Measurements from ENCODE around the gene NFKBIB.
"Not testable (repeated sequence)": the region's sequence is repeated elsewhere in the genome, so short reads cannot be mapped to it uniquely, and the experiment has no call there.

Gene NFKBIB

DNA sequence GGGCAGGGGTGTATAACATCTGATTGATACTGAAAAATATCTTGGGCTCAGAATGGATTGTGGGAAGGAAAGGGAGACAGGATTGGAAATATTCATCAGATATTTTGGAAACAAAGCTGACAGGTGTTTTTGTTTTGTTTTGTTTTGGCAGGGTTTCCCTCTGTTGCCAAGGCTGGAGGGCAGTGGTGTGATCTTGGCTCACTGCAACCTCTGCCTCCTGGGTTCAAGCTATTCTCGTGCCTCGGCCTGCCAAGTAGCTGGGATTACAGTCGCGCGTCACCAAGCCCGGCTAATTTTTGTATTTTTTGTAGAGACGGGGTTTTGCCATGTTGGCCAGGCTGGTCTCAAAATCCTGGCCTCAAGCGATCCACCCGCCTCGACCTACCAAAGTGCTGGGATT is 26.4 kb upstream of the NFKBIB start:
- H3K4me3 ChIP-seq (ENCODE audit: low read depth, low read length): not testable (repeated sequence)

DNA sequence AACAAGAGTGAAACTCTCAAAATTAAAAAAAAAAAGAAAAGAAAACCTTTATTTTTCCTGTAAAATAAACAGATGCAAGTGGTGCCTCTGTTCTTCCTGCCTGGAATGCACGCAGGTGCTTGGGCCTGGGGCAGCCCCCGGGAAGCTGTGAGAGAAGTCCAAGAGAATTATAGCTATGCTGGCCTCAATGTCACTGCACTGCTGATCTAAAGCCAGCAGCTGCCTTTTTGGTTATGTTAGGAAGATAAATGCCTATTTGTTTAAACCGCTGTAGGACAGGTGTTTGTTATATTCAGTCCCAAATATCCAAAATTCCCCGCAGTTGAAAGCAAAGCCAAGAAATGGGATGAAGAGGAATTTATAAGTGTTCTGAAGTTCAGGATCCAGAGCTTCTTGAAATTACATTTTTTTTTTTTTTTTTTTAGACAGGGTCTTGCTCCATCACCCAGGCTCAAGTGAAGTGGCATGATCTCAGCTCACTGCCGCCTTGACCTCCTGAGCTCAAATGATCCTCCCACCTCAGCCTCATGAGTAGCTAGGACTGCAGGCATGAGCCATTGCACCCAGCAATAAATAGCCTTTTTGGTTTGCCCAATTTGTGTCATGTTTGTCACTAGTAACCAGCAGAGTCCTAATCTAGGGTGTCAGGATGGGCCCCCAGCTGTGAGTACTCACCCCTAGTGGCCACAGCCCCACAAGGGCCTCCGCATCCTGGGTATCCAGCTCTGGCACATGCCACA is 23.9 kb upstream of the NFKBIB start:
- H3K4me3 ChIP-seq (ENCODE audit: low read depth, low read length): no peak overlapping the region

DNA sequence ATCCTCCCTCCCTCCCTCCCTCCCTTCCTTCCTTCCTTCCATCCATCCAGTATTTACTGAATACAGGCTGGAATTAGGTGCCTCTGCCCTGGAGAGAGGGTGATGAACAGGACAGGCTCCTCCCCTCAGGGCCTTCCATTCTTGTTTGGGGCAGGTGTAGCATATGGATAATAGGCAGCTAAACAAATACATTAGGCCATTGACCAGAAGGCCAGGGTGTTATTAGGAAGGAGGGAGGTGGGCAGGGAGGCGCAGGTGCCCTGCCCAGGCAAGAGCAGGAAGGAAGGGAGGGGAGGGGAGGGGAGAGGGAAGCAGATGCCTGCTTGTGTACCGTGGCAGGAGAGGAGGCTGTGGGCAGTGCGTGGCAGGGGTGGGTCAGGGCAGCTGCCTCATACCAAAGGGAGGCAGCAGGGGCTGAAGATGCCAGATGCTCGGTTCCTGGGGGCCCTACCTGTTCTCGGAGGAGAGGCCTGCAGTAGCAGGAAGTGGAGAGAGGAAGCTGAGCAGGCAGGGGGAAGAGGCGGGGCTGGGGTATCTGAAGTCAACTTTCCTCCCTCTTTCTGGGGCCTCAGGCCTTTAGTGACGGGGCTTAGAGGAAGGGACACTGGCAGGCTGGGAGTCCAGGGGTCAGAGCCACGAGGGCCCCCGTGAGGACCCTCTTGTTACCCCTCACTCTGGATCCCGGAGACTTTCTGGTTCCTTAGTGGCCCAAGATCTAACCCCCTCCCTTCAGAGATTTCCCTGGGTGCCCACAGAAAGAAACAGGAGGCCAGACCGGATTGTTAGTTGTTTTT is 21.8 kb upstream of the NFKBIB start, which contains the start of gene RINL:
Gene RINL, minus strand, starts transcription at position 495 of the 794 bp plus-strand sequence. CDS start 1,533 bp downstream, outside the sequence.
- H3K4me3 ChIP-seq (ENCODE audit: low read depth, low read length): no peak within 1 kb of the TSS

DNA sequence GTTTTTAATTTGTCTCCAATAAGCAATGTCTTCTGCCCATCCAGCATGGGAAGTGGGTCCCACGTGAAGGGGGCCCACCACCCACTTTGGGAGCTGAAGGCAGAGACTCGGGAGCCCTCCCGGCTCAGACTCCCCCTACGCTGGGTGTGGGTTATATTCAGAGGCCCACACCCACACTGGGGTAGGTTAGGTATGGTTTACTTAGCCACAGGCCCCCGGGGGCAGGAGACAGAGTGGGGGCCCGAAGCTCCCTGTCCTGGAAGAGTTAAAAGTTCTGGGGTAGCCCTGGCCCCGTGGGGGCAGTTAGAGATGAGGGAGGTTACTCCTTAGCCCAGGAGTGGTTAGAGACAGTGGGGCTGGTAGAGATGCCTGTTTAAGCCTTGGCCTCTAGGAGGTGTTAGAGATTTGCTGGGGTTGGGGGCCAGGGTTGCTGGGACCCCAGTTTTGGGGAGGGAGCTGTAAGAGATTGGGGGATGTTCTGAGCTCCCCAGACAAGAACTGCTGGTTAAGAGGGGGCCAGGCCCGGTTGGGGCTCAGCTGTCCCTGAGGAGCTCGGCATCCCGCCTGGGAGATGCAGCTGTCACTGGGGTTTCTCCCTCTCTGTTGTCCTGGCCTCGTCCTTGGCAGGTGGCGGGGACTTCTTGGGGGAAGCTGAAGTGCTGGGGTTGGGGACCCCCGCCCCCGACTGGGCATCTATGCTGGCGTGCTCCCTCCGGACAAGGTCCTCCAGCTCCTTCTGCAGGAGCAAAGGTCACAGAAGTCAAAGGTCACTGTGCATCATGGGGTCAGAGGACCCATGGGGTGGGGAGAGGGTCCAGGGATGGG is 21.0 kb upstream of the NFKBIB start:
- no peak overlapping the region for H3K4me3 ChIP-seq (ENCODE audit: low read depth, low read length)

DNA sequence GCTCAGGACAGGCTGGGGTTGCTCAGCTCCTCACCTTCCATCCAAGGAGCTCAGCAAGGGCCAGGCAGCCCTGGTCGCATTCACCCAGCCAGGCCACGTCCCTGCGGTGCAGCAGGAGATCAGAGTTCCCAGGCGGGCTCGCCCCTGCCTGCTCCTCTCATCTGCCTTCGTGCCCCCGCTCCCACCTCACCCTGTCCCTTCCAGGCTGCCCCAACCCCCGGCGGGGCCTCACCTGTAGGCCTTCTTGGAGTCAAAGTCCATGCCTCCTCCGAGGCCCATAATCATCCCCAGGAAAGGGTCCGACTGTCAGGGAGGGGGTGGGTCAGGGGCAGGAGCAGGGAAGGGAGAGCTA is 20.4 kb upstream of the NFKBIB start:
- H3K4me3 ChIP-seq (ENCODE audit: low read depth, low read length): no peak overlapping the region

DNA sequence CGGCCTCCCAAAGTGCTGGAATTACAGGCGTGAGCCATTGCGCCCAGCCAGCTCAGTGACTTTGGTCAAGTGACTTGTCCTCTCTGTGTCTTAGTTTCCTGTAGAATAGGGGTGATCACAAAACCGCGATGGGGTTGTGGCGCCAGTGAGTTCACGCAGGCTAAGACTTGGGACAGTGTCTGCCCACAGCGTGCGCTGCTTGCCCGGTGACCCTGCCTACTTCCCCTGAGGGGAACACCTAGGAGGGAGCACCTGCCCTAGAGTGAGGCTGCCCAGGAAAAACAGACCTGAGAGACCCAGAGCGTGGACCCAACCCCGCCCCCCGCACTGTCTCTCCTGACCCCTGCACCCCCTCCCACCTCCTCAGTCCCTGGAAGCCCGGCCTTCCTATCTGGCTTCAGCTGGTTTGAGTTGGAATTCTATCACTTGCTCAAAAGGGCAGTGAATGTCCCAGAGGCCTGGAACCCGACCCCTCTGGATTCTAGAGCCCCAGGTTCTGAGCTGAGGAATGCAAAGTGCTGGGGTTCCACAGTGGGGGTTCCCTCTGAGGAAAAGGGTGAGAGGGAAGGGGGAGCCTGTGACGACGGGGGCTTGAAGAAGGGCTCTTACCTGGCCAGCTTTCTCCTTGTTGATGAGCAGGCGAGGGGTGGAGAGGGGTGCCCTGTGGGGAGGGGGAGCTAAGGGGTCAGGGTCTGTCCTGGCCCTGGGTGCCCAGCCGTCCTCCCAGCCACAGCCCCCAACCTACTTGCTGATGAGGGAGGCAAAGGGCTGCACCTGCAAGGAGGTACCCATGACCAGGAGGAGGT is 19.5 kb upstream of the NFKBIB start:
- H3K4me3 ChIP-seq (ENCODE audit: low read depth, low read length): no peak overlapping the region

DNA sequence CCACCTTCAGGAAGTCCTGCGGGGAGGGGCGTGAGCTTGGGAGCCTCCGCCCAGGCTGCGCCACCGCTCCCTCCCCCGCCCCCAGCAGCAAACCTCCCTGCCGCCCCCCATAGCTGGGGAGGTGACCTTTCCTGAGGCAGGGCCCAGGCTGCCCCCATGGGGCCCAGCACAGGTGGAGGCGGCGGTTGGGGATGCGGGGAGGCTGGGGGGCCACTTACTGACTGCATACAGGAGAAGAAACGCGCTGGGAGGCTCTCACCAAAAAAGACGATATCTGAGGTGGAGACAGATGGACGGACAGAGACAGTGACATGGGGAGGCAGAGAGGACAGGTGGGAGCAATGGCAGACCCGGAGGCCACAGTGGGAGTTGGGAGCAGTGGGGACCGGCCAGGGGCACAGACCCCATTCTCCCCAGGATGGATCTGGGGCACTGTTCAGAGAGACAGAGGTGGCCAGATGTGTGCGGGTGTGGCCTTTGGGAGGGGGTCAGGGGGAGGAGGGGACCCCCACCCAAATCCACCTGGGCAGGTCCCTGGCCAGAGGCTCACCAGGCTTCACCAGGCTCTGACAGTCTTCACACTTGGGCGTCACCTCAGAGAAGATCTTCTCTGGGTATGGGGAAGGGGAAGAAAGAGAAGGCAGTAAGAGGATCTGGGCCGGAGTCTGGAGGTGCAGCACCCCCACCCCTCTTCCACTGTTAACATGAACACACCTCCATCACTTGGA is 18.7 kb upstream of the NFKBIB start:
- H3K4me3 ChIP-seq (ENCODE audit: low read depth, low read length): no peak overlapping the region

DNA sequence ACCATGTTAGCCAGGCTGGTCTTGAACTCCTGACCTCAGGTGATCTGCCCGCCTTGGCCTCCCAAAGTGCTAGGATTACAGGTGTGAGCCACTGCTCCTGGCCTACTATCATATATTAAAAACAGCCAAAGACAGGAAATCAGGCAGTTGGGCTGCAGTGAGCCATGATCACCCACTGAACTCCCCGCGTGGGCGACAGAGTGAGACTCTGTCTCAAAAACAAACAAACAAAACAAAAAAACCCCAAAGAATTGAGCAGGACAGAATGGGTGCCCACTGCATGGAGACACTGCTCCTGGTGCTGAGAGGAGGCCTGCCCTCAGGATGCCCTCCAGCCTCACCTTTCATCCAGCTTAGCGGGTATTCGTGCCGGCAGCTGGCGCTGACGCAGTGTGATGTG is 16.5 kb upstream of the NFKBIB start:
- no peak overlapping the region for H3K4me3 ChIP-seq (ENCODE audit: low read depth, low read length)

DNA sequence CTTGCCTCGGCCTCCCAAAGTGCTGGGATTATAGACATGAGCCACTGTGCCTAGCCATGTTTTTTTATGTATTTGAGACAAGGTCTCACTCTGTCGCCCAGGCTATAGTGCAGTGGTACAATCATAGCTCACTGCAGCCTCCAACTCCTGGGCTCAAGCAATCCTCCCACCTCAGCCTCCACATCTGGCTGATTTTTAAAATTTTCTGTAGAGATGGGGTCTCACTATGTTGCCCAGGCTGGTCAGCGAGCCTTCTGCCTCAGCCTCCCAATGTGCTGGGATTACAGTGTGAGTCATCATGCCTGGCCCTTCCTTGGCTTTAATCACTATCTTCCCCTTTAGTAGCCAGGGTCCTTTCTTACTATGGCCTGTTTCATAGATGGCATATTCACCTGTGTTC is 15.1 kb upstream of the NFKBIB start:
- not testable (repeated sequence) for H3K4me3 ChIP-seq (ENCODE audit: low read depth, low read length)

DNA sequence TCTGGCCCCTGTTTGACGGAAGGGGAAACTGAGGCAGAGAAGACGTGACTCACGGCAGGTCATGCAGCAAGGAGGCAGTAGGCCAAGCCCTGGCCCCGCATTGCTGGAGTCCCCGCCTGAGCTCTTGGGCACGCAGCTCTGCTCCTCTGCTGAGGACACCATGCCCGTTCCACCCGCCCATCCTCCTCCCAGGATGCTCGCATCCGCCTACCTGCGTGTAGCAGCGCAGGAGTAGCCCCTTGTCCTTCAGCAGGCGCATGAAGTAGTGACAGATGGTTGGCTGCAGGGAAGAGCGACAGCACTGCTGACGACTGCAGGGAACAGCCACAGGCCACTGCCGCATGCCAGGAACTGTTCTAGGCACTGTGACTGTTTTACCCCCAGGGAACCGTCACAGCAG is 10.9 kb upstream of the NFKBIB start:
- no peak overlapping the region for H3K4me3 ChIP-seq (ENCODE audit: low read depth, low read length)

DNA sequence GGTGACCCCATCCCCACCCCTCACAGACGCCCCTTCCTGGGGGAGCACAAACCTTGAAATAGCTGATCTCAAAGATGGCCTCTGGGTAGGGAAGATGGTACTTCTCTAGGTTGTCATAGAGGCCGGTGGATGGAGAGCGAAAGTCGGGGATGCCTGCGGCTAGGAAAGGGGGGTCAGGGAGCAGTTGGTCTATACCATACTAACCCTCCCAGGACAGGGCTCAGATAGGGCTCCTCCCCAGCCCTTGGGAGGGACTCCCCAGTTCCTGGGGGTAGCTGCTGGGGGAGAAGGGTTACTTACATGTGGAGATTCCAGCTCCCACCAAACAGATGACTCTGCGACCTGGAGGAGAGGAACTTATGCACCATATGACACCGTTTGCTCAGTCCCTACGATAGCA is 10.0 kb upstream of the NFKBIB start:
- no peak overlapping the region for H3K4me3 ChIP-seq (ENCODE audit: low read depth, low read length)

DNA sequence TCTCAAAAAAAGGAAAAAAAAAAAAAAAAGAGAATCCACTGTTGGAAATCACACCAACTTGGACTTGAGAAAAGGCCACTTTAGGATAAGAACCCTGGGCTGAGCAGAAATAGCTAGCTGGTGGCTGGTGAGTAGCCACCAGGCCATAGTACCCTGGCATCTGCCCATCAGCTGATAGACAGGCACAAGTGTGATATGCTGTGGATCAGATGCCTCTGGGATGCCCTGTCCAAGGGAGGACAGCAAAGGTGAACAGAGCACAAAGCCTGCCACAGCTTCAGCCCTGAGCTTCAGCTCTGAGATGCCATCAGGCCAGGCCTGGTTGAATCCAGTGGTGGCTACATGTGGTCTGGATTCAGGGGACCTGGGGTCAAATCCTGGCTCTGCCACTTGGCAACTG is 9.1 kb upstream of the NFKBIB start:
- H3K4me3 ChIP-seq (ENCODE audit: low read depth, low read length): no peak overlapping the region

DNA sequence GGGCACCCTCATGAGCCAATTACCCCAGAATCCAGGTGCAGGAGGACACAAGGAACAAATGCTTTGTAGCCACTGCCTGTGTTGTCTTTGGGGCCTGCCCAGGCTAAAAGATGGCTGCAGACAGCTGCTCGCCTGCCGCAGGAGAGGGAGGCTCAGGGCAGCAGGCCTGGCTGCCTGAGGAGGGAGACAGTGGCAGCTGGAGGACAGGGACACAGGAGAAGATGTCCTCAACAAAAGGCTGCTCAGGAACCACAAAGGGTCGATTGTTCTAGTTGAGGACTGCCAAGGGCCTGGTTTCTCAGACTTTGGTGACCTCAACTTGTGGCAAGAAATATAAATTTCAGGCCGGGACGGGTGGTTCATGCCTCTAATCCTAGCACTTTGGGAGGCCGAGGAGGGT is 8.0 kb upstream of the NFKBIB start:
- H3K4me3 ChIP-seq (ENCODE audit: low read depth, low read length): no peak overlapping the region

DNA sequence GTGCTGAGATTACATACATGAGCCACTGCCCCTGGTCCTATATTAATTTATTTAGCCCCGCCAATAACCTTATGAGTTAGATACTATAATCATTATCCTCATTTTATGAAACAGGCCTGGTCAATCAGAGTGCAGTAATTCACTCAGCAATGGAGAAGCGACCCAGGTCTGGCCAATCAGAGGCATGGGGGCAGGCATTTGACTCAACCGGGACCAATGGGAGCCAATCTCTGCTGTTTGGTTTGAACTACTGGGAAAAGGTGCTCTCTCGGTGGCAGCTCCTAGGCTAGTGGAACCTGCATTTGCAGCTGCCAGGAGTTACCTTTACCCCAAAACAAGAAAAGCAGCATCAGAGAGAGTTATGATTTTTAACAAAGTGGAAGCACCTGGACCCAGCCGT is 6.9 kb upstream of the NFKBIB start:
- H3K4me3 ChIP-seq (ENCODE audit: low read depth, low read length): no peak overlapping the region

DNA sequence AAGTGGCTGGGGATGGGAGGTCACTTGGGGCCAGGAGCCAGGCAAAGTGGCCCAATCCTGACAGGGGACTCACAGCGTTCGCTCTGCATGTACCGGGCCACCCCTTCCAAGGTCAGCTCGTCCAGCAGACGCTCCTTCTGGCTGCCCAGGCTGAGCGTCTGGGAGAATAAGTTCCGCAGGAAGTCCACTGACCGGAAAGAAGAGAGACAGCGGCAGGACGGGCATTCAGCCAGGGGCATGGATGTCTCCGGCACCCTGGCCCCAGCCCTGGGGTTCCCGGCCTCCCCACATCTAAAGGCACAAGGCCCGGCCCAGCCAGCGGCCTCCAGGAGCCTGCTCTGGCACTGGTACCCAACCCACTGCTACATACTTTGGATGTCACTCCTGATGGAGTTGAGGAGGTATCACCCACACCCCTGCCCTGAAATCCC is 6.4 kb upstream of the NFKBIB start:
- H3K4me3 ChIP-seq (ENCODE audit: low read depth, low read length): no peak overlapping the region

DNA sequence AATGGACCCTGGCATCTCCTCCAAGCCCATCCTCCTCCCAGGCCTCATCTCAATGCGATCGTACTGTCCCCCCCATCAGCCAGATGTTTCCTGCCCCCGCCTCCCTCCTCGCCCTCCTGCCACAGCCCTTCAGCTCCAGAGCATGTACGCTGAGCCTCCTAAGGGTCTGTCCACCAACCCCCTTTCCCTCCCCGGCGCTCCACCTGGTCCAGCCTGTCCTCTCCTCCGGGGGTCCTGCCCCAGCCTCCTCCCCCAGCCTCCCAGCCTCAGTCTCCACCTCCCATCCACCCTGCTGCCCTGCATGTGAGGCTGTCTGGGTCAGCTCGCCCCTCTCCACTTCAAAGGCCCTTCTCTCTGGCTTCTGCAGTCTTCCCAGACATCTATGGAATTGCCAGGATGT is 4.8 kb upstream of the NFKBIB start:
- no peak overlapping the region for H3K4me3 ChIP-seq (ENCODE audit: low read depth, low read length)

DNA sequence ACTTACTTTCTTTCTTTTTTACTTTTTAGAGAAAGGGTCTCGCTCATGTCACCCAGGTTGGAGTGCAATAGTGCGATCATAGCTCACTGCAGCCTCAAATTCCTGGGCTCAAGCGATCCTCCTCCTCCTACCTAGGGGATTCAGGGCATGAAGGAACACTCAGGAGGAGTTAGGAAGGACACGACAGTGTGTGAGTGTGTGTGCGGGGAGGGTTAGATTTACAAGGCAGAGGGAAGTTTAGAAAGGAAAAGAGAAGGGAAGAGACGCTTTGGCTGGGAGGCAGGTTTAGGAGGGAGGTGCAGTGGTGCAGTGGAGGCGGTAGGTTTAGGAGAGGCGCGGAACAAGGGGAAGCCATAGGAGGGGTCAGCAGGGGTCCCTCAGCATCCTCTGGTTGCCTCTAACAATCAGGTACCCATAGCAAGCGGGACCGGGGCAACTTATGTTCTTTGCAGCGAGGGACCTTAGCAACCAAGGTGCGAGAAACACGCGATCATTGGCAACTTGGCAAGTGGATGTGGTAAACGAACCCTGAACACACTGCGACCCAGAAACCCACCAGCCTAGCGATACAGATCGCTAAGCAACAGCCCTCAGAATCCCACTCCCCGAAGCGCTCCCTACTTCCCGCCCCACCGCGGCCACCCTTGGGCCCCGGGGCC is 852 bp upstream of the NFKBIB start:
- peak overlapping the region; percentile 78 for H3K4me3 ChIP-seq (ENCODE audit: low read depth, low read length)

DNA sequence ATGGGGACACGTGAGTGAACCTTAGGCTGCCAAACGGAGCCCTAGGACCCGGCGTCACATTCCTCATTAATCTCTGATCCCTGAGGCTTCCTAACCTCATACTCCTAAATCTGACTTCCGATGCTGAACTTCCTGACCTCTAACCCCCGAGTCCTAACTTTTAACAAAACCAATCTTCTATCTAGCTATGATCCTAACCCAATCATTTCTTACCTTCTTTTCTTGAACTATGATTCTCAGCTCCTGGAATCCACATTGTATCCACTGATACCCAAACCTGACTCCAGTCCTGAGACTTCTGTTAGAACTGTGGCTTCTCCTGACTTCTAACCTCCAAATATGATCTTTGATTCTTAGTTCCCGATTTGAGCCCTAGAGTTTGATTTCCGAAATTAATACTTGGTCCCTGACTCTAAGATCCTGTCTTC is 447 bp downstream of the NFKBIB start:
- H3K4me3 ChIP-seq (ENCODE audit: low read depth, low read length): peak overlapping the region; percentile 78

DNA sequence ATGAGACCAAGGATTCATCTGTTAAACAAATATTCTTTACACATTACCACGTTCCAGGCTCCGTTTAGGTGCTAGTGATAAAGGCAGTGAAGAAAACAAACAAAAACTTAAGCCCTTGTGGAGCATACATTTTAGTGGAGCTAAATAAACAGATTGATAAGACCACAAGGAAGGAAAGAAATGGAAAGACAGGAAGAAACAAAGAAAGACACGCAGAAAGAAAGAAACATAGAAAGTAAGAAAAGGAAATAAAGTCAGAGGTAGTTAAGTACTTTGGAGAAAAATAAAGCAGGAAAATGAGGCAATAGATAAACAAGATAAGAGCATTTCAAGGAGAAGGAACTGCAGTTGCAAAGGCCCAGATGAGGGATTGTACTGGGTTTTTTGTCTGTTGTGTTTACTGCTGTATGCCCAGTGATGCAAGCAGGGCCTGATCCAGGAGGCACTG is 998 bp downstream of the NFKBIB start:
- peak overlapping the region; percentile 78 for H3K4me3 ChIP-seq (ENCODE audit: low read depth, low read length)

Measured in iPS-11a (cell line).